Umbilical cord (tissue), 2 donors: ENCODE results near the gene KIF20B. TPM values are rescaled to one million over a fixed set of nuclear protein-coding genes. Genes with fewer than 3 reads are reported as not detected.

ENCODE experiments used
- DNase-seq: peaks from one replicate; pipeline ENCODE4 v3.0.0-alpha.2; 2015; ENCODE audit warnings: low spot score
- total RNA-seq: library from RNA; depleted of rRNA; stranded (reverse); fragments of >200 nt; gene quantifications from one replicate; pipeline ENCODE4 v1.2.3, GENCODE V29; 2014; ENCODE audit warnings: low replicate concordance; ENCODE audit not compliant: insufficient read depth

KIF20B gene
- 10.4 TPM for total RNA-seq

GRCh38 chr10:89701242-89702120, at the start of gene KIF20B:
TSS of gene KIF20B (plus strand) at chr10:89701590. CDS start at chr10:89705295, 3,705 bp downstream.
- DNase-seq: peak; percentile 98

GRCh38 chr10:89651916-89652573, 49.3 kb upstream of the KIF20B start:
- DNase-seq: no peak

GRCh38 chr10:89652806-89653370, 48.5 kb upstream of the KIF20B start:
- no peak for DNase-seq

GRCh38 chr10:89653410-89653869, 48.0 kb upstream of the KIF20B start:
- DNase-seq: no peak

GRCh38 chr10:89655722-89656121, 45.7 kb upstream of the KIF20B start:
- DNase-seq: no peak

- DNase-seq: no peak
These were observed 44.1 kb upstream of the KIF20B start for GRCh38 chr10:89657302-89657701.

- peak; percentile 31 for DNase-seq
These were observed 42.0 kb upstream of the KIF20B start for GRCh38 chr10:89659143-89660131.

- no peak for DNase-seq
These were observed 38.8 kb upstream of the KIF20B start for GRCh38 chr10:89662596-89662995.

GRCh38 chr10:89663144-89663543, 38.2 kb upstream of the KIF20B start:
- DNase-seq: no peak

- no peak for DNase-seq
These were observed 37.2 kb upstream of the KIF20B start for GRCh38 chr10:89664203-89664602.

- DNase-seq: peak; percentile 30
These were observed 36.1 kb upstream of the KIF20B start for GRCh38 chr10:89665302-89665701.

GRCh38 chr10:89666138-89666537, 35.3 kb upstream of the KIF20B start:
- DNase-seq: no peak

GRCh38 chr10:89668386-89669071, 32.9 kb upstream of the KIF20B start:
- no peak for DNase-seq

- DNase-seq: no peak
These were observed 31.4 kb upstream of the KIF20B start for GRCh38 chr10:89669985-89670384.

GRCh38 chr10:89670926-89671325, 30.5 kb upstream of the KIF20B start:
- no peak for DNase-seq

- no peak for DNase-seq
These were observed 24.0 kb upstream of the KIF20B start for GRCh38 chr10:89677341-89677740.

GRCh38 chr10:89679986-89680385, 21.4 kb upstream of the KIF20B start:
- no peak for DNase-seq

GRCh38 chr10:89683883-89684282, 17.5 kb upstream of the KIF20B start:
- no peak for DNase-seq

GRCh38 chr10:89684604-89685003, 16.8 kb upstream of the KIF20B start:
- DNase-seq: no peak

GRCh38 chr10:89685936-89686335, 15.5 kb upstream of the KIF20B start:
- no peak for DNase-seq

GRCh38 chr10:89690027-89690426, 11.4 kb upstream of the KIF20B start:
- DNase-seq: no peak
